Stomach (tissue), 9 donors: ENCODE results near the gene WDR5B. TPM values are rescaled to one million over a fixed set of nuclear protein-coding genes. Genes with fewer than 3 reads are reported as not detected.
A peak's percentile ranks its signal among the peaks of the same experiment; 100 is the strongest.
"Not testable (repeated sequence)": the region's sequence is repeated elsewhere in the genome, so short reads cannot be mapped to it uniquely, and the experiment has no call there.

Experiments
- DNase-seq, 2 donors: peaks; one replicate each; pipeline versions ENCODE4 v3.0.0 to v3.0.0-alpha.2; 2013 to 2019
- H3K27ac ChIP-seq, 5 donors: fragments of 200-600 bp in 4 of 5; sonication (generic) in 4 of 5; one replicate each; pipeline ENCODE4 v1.5.1; 2013 to 2019; ENCODE audit warnings: mild to moderate bottlenecking in 1 of 5, moderate library complexity in 1 of 5
- H3K27me3 ChIP-seq, 3 donors: fragments of 200-600 bp; sonication (generic); one replicate each; pipeline ENCODE4 v1.5.1; 2017 to 2019; ENCODE audit warnings: mixed run types in 1 of 3
- H3K36me3 ChIP-seq, 4 donors: fragments of 200-600 bp; sonication (generic); 1 replicate in 3 of 4; 2 replicates in 1 of 4; pipeline ENCODE4 v1.5.1; 2016 to 2019
- H3K4me1 ChIP-seq, 4 donors: fragments of 200-600 bp; sonication (generic); one replicate each; pipeline ENCODE4 v1.5.1; 2016 to 2019
- H3K4me3 ChIP-seq, 4 donors: fragments of 200-600 bp; sonication (generic) in 3 of 4; one replicate each; pipeline ENCODE4 v1.5.1; 2016 to 2019; ENCODE audit warnings: mild to moderate bottlenecking in 1 of 4
- H3K9me3 ChIP-seq, 4 donors: fragments of 200-600 bp; sonication (generic); one replicate each; pipeline ENCODE4 v1.5.1; 2016 to 2019
- EP300 ChIP-seq: sonication (generic); formaldehyde crosslinking; IDR thresholded peaks from one replicate; pipeline ENCODE4 v1.6.1; 2017; ENCODE audit warnings: antibody characterized with exemption
- POLR2A ChIP-seq, 4 donors: fragments of 450-650 bp; IDR thresholded peaks; one replicate each; pipeline ENCODE4 v1.6.1; 2016; ENCODE audit warnings: antibody characterized with exemption in 4 of 4, control low read depth in 2 of 4, mild to moderate bottlenecking in 1 of 4, moderate library complexity in 1 of 4
- POLR2AphosphoS5 ChIP-seq, 3 donors: sonication (generic); formaldehyde crosslinking; IDR thresholded peaks; one replicate each; pipeline ENCODE4 v1.6.1; 2016; ENCODE audit warnings: antibody characterized with exemption in 3 of 3
- WGBS, 5 donors: extraction: QIAGEN DNeasy Blood & Tissue Kit in 3 of 5; methylation state at CpG; one replicate each; pipeline versions ENCODE4 v1.1.5 to v1.1.7; 2013 to 2018; 5-methylcytosine and 5-hydroxymethylcytosine counted together
- intact Hi-C: fragments of 100-400 bp; cut with DNase I; formaldehyde crosslinking; loops from one replicate; pipeline ENCODE4 v1.15.1; 2023; ENCODE audit warnings: low total_unique reads
- polyA plus RNA-seq, 3 donors: library from polyadenylated mRNA; stranded (reverse); fragments of 200-250 nt; gene quantifications; one replicate each; pipeline ENCODE4 v1.2.3, GENCODE V29; 2013
- total RNA-seq, 5 donors: library from RNA; depleted of rRNA; stranded (reverse); fragments of >200 nt; gene quantifications; one replicate each; pipeline versions ENCODE4 v1.1.0 to v1.2.3, GENCODE V29; 2014 to 2016
- TF ChIP-seq, protein P1 (sequence below), 7 experiments: fragments of 450-650 bp in 4 of 7; fragments of 200-600 bp in 3 of 7; sonication (generic) in 3 of 7; IDR thresholded peaks; one replicate each; pipeline ENCODE4 v1.5.1; 2016 to 2019; ENCODE audit warnings: antibody characterized with exemption in 7 of 7, control low read depth in 2 of 7, mild to moderate bottlenecking in 1 of 7
- donor health status: healthy with polysubstance abuse.
- donor health status: Bipolar disorder and iron deficiency.
- donor health status: healthy.

WDR5B gene
- total and polyA plus RNA-seq, 8 donors, result under 0.01 to 4.6 (median 1.7) TPM; not detected in 1

DNA sequence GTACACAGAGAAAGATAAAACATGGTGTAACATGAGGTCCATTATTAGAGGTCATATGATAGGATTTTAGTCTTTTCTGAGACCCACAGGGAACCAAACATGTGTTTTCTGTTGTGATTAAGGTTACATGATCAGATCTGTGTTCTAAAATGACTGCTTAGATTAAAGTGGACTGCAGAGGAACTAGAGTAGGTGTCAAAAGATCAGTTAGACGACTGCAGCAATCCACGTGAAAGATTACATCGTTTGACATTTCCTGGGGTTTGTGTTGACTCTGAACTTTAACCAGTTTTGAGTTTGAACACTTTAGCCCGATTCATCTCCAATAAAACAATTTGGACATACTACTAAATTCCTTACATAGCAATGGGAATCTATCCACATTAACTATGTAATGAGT, 37.9 kb downstream of the WDR5B start:
- no peak for TF ChIP-seq EP300
- no peak for TF ChIP-seq POLR2AphosphoS5 (IDR thresholded peaks at IDR 0.05)
- no peak for TF ChIP-seq POLR2A (IDR thresholded peaks at IDR 0.05)
- TF ChIP-seq, protein P1, sequence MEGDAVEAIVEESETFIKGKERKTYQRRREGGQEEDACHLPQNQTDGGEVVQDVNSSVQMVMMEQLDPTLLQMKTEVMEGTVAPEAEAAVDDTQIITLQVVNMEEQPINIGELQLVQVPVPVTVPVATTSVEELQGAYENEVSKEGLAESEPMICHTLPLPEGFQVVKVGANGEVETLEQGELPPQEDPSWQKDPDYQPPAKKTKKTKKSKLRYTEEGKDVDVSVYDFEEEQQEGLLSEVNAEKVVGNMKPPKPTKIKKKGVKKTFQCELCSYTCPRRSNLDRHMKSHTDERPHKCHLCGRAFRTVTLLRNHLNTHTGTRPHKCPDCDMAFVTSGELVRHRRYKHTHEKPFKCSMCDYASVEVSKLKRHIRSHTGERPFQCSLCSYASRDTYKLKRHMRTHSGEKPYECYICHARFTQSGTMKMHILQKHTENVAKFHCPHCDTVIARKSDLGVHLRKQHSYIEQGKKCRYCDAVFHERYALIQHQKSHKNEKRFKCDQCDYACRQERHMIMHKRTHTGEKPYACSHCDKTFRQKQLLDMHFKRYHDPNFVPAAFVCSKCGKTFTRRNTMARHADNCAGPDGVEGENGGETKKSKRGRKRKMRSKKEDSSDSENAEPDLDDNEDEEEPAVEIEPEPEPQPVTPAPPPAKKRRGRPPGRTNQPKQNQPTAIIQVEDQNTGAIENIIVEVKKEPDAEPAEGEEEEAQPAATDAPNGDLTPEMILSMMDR (IDR thresholded peaks at IDR 0.05), result no peak
- peaks cover 0 to 11% (median 7%) of the 10 kb centered on the region in 4 donors for H3K36me3 ChIP-seq
- H3K4me1 ChIP-seq, result peaks cover 0 to 19% (median 12%) of the 10 kb centered on the region in 4 donors
- no peaks in the 10 kb centered on the region for H3K9me3 ChIP-seq
- no peak overlapping the region for H3K4me3 ChIP-seq
- WGBS, 5 donors, result 28 to 57% (median 48%) methylated on average over 4 of the region's 4 CpGs
- intact Hi-C loops, result no loop called here
- no peak overlapping the region for H3K27ac ChIP-seq
- no peaks in the 10 kb centered on the region for H3K27me3 ChIP-seq
- DNase-seq, result no peak

DNA sequence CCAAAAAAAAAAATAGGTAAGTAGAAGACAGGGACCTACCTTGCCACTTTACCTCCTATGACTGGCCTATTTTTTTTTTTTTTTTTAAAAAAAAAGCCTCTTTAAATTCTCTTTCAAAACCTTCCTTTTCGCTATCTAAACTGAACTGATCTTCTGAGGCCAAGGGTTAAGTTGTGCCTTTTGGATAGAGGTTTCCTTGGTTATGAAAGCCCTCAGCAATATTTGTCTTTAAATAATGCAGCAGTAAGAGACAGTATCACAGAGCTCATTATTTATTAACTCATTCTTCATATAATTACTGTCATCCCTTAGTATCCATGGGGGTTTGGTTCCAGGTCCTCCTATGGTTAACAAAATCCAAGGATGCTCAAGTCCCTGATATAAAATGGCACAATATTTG, 41.8 kb downstream of the WDR5B start:
- intact Hi-C loops, result no loop called here
- WGBS, 5 donors, result 86 to 96% (median 94%) methylated on average over 1 of the region's 1 CpG
- Histone ChIP-seq H3K27ac (no peak overlapping the region), H3K4me3 (no peak overlapping the region), H3K27me3 (no peaks in the 10 kb centered on the region), H3K36me3 (peaks cover 0 to 32% (median 28%) of the 10 kb centered on the region in 4 donors), H3K9me3 (no peaks in the 10 kb centered on the region), H3K4me1 (no peaks in the 10 kb centered on the region)
- DNase-seq, result no peak
- no peak for TF ChIP-seq POLR2AphosphoS5 (IDR thresholded peaks at IDR 0.05)
- no peak for TF ChIP-seq EP300
- TF ChIP-seq, protein P1 (IDR thresholded peaks at IDR 0.05), result no peak
- TF ChIP-seq POLR2A (IDR thresholded peaks at IDR 0.05), result no peak

DNA sequence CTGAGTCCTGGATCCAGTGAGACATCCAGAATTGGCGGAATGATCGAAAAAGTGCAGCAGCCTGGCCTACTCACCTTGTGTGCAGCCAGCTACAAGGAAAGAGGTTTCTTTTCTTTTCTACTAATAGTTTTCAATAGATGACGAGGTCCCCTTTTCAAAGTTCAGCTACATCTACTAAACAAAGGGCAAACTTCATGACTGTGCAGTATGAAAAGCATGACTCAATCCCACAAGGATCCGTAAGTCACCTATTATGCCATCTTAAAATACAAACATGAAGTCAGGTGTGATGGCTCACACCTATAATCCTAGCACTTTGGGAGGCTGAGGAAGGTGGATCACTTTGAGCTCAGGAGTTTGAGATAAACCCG, 49.5 kb downstream of the WDR5B start:
- TF ChIP-seq POLR2A (IDR thresholded peaks at IDR 0.05) (no peak), EP300 (no peak), POLR2AphosphoS5 (IDR thresholded peaks at IDR 0.05) (no peak)
- TF ChIP-seq, protein P1 (IDR thresholded peaks at IDR 0.05), result no peak
- Histone ChIP-seq H3K4me3 (no peak overlapping the region), H3K27ac (peak overlapping the region; percentile 76 to 86 (median 77)), H3K9me3 (no peaks in the 10 kb centered on the region), H3K36me3 (peaks cover 7 to 91% (median 75%) of the 10 kb centered on the region in 4 donors), H3K4me1 (peaks cover 0 to 16% (median 11%) of the 10 kb centered on the region in 4 donors), H3K27me3 (no peaks in the 10 kb centered on the region)
- intact Hi-C loops, result no loop called here
- WGBS, 5 donors, result 71 to 85% (median 82%) methylated on average over 5 of the region's 5 CpGs
- DNase-seq, result peak in 1 of 2 donors; percentile 54

DNA sequence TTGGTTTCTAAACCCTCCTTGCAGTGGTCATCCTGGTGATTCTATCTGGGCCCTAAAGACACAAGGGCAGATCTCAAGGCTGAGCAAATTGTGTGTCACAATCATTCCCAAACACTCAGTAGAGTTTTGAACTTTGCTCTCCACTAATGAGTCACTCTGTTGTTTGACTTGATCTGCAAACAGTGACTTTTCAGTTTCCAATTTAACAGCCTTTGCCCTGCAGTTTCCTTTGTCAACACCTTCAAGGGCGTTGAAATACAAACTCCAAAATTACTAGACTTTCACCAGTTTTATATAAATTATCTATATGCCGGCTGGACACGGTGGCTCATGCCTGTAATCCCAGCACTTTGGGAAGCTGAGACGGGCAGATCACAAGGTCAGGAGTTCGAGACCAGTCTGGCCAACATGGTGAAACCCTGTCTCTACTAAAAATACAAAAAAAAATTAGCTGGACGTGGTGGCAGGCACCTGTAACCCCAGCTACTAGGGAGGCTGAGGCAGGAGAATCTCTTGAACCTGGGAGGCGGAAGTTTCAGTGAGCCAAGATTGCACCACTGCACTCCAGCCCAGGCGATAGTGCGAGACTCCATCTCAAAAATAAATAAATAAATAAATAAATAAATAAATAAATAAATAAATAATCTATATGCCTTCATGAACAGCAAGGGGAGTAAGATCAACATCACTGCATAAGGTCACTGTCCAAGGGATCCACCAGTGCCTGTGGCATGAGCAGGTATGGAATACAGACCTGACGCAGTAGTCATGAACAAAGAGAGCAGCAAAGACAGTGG, 50.1 kb downstream of the WDR5B start:
- WGBS, 5 donors, result 55 to 72% (median 57%) methylated on average over 10 of the region's 10 CpGs
- intact Hi-C loops, H3K9me3 ChIP-seq, H3K27me3 ChIP-seq, H3K4me3 ChIP-seq: not testable (repeated sequence)
- DNase-seq, result peak in 1 of 2 donors; percentile 88
- peaks cover 7 to 91% (median 75%) of the 10 kb centered on the region in 4 donors for H3K36me3 ChIP-seq
- TF ChIP-seq POLR2AphosphoS5 (IDR thresholded peaks at IDR 0.05), result peak in 2 of 3 donors; percentile 63 to 79
- H3K27ac ChIP-seq, result peak overlapping the region; percentile 76 to 86 (median 77)
- H3K4me1 ChIP-seq, result peaks cover 0 to 16% (median 11%) of the 10 kb centered on the region in 4 donors

DNA sequence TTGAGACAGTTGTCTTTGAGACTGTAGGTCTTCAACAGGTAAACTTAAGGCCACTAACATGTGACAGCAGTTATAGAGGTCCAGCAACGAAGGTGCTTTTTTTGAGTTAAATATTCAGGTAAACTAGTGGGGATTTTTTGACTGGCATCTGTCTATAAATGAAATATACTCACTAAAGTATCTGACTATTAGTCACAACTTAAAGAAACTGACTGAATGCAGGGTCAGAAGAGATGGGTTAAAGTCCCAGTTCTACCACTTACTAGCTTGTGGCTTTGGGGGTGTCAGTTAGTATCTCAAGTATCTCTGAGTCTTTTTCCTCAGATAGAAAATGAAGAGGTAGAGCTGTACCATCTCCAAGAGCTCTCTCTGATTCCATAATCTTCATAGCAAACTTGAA, 50.8 kb downstream of the WDR5B start:
- intact Hi-C loops, result no loop called here
- Histone ChIP-seq H3K9me3 (no peaks in the 10 kb centered on the region), H3K4me1 (peaks cover 0 to 16% (median 11%) of the 10 kb centered on the region in 4 donors), H3K27me3 (no peaks in the 10 kb centered on the region), H3K36me3 (peaks cover 7 to 88% (median 69%) of the 10 kb centered on the region in 4 donors), H3K27ac (peak overlapping the region in 4 of 5 donors; percentile 76 to 86 (median 77)), H3K4me3 (no peak overlapping the region)
- TF ChIP-seq POLR2A (IDR thresholded peaks at IDR 0.05) (no peak), EP300 (no peak), POLR2AphosphoS5 (IDR thresholded peaks at IDR 0.05) (no peak)
- TF ChIP-seq, protein P1 (IDR thresholded peaks at IDR 0.05), result no peak
- WGBS, 5 donors, result 67 to 80% (median 76%) methylated on average over 1 of the region's 1 CpG
- no peak for DNase-seq
